K562 (cell line): ENCODE data around the gene SLC6A9. TPM values are rescaled to one million over a fixed set of nuclear protein-coding genes. Genes with fewer than 3 reads are reported as not detected.

ENCODE experiments used
- ATAC-seq: fragments of 200-7000 bp; cut with Tn5 transposase; 3 replicates; pipeline ENCODE4 v1.9.1; 2020; ENCODE audit warnings: moderate library complexity
- BruUV-seq: library from RNA; stranded (reverse); fragments of 400-500 nt; replicated peaks from 2 replicates; lab custom pipeline; 2021; lab: Mats Ljungman, UMichigan
- CTCF ChIA-PET: fragments of 300-600 bp; formaldehyde crosslinking; extraction: SDS; loops from one replicate; lab custom pipeline; 2021; ENCODE audit warnings: low intra/inter-chr PET ratio; lab: Yijun Ruan, JAX
- POLR2A ChIA-PET: fragments of 300-600, 350-650 bp; sonication (Branson Sonifier 250); formaldehyde crosslinking; extraction: SDS; loops from one replicate; lab custom pipeline; 2021; ENCODE audit warnings: antibody characterized with exemption, inconsistent platforms; lab: Yijun Ruan, JAX
- DNase-seq, 4 experiments: peaks; one replicate each; pipeline versions ENCODE4 v3.0.0 to v3.0.0-alpha.2; 2011 to 2018; ENCODE audit warnings: low spot score in 3 of 4, mixed read lengths in 3 of 4; ENCODE audit errors: extremely low read depth in 1 of 4
- FAIRE-seq: peaks from 2 replicates; lab custom pipeline; 2011; peaks lifted over from hg19 to GRCh38; lab: Jason Lieb, UNC
- H2AFZ ChIP-seq: 2 replicates; pipeline ENCODE4 v1.6.0; 2011; ENCODE audit warnings: low read depth, low read length, control low read depth, inconsistent platforms
- H3K27ac ChIP-seq: fragments of 200-600 bp; 3 replicates; pipeline ENCODE4 v1.8.0; 2011; ENCODE audit warnings: low read depth, mild to moderate bottlenecking, control low read depth, inconsistent platforms, low read length, moderate library complexity, mixed read lengths; ENCODE audit errors: extremely low read depth
- H3K27me3 ChIP-seq, 2 experiments: fragments of 300-600 bp in 1 of 2; 2 replicates in 1 of 2; 3 replicates in 1 of 2; pipeline versions ENCODE4 v1.6.0 to v1.8.0; 2011; ENCODE audit warnings: inconsistent platforms in 2 of 2, low read length in 2 of 2, mild to moderate bottlenecking in 1 of 2, mixed read lengths in 1 of 2, moderate library complexity in 1 of 2; ENCODE audit not compliant: control insufficient read depth in 2 of 2, insufficient read depth in 2 of 2
- H3K36me3 ChIP-seq: fragments of 300-600 bp; 3 replicates; pipeline ENCODE4 v1.8.0; 2011; ENCODE audit warnings: mild to moderate bottlenecking, low read length, inconsistent platforms; ENCODE audit not compliant: control insufficient read depth, insufficient read depth
- H3K4me1 ChIP-seq, 2 experiments: fragments of 200-600 bp in 1 of 2; replicated peaks in 1 of 2; 2 replicates in 1 of 2; 3 replicates in 1 of 2; pipeline versions ENCODE4 v1.5.1 to v1.8.0; 2011; ENCODE audit warnings: inconsistent platforms in 2 of 2, low read length in 2 of 2, mild to moderate bottlenecking in 1 of 2, mixed read lengths in 1 of 2, moderate library complexity in 1 of 2; ENCODE audit not compliant: control insufficient read depth in 2 of 2, insufficient read depth in 2 of 2
- H3K4me2 ChIP-seq: 2 replicates; pipeline ENCODE4 v1.6.1; 2011; ENCODE audit warnings: low read length, control low read depth, inconsistent platforms, mixed read lengths; ENCODE audit not compliant: insufficient read depth
- H3K4me3 ChIP-seq: fragments of 200-600 bp; sonication (generic), shearing (Covaris generic); 2 replicates; pipeline ENCODE4 v1.5.1; 2016; ENCODE audit warnings: control low read depth, inconsistent platforms
- H3K79me2 ChIP-seq: fragments of 200-600 bp; 3 replicates; pipeline ENCODE4 v1.8.0; 2011; ENCODE audit warnings: low read length, inconsistent platforms; ENCODE audit not compliant: control insufficient read depth, insufficient read depth
- H3K9ac ChIP-seq, 2 experiments: 2 replicates each; pipeline versions ENCODE4 v1.6.0 to v1.6.1; 2011; ENCODE audit warnings: low read depth in 2 of 2, low read length in 2 of 2, control low read depth in 1 of 2, inconsistent platforms in 1 of 2, mild to moderate bottlenecking in 1 of 2, mixed read lengths in 1 of 2; ENCODE audit not compliant: insufficient read depth in 1 of 2
- H3K9me1 ChIP-seq: one replicate; pipeline ENCODE4 v1.6.0; 2011; ENCODE audit warnings: inconsistent platforms, mild to moderate bottlenecking, low read length, moderate library complexity; ENCODE audit not compliant: control insufficient read depth, insufficient read depth
- H3K9me3 ChIP-seq: replicated peaks from 2 replicates; pipeline ENCODE4 v1.5.1; 2011; ENCODE audit warnings: low read depth, low read length, inconsistent platforms; ENCODE audit not compliant: control insufficient read depth, insufficient read depth
- H4K20me1 ChIP-seq: replicated peaks from 2 replicates; pipeline ENCODE4 v1.6.1; 2011; ENCODE audit warnings: low read length, inconsistent platforms, mixed read lengths; ENCODE audit not compliant: control insufficient read depth, insufficient read depth
- ETV1 ChIP-seq: fragments of 450-650 bp; conservative IDR thresholded peaks from 2 replicates; pipeline ENCODE4 v1.6.1; 2016; ENCODE audit warnings: missing genetic modification characterization, control low read depth, low read depth, missing compliant biosample characterization
- TCFL5 ChIP-seq: fragments of 250-450 bp; sonication (Bioruptor Pico); conservative IDR thresholded peaks from 2 replicates; pipeline ENCODE4 v1.6.1; 2021; ENCODE audit warnings: mild to moderate bottlenecking, moderate library complexity, matching md5 sums
- TEAD1 ChIP-seq, 2 experiments: fragments of 450-650 bp in 1 of 2; sonication (generic) in 1 of 2; formaldehyde crosslinking; IDR thresholded peaks; 2 replicates each; pipeline versions ENCODE4 v1.4.0 to v1.8.0; 2020 to 2022; ENCODE audit warnings: mild to moderate bottlenecking in 2 of 2, missing genetic modification reagents in 1 of 2
- TOE1 ChIP-seq, 2 experiments: fragments of 450-650 bp in 1 of 2; sonication (generic) in 1 of 2; formaldehyde crosslinking in 1 of 2; IDR thresholded peaks; 2 replicates each; pipeline versions ENCODE4 v1.7.1 to v1.8.0; 2016 to 2022; ENCODE audit warnings: borderline replicate concordance in 2 of 2, mild to moderate bottlenecking in 2 of 2, antibody characterized with exemption in 1 of 2, inconsistent platforms in 1 of 2, low read depth in 1 of 2, missing genetic modification reagents in 1 of 2, moderate library complexity in 1 of 2
- WGBS: fragments of 100-300 bp; shearing (Covaris generic); methylation state at CpG from one replicate; pipeline ENCODE4 v1.1.6; 2016; ENCODE audit warnings: low coverage, mixed read lengths; ENCODE audit not compliant: insufficient coverage; ENCODE audit errors: missing lambda C conversion rate; 5-methylcytosine and 5-hydroxymethylcytosine counted together
- in situ Hi-C: fragments of 300-500 bp; cut with MboI; formaldehyde crosslinking; loops from 4 replicates; pipeline ENCODE4 v1.15.0; 2018; ENCODE audit warnings: inconsistent platforms, mixed read lengths
- intact Hi-C: fragments of 100-400 bp; cut with micrococcal nuclease; formaldehyde crosslinking; loops from 2 replicates; pipeline ENCODE4 v1.14.2; 2022
- polyA plus RNA-seq, 8 experiments: library from polyadenylated mRNA; depleted of rRNA in 4 of 8; stranded (reverse) in 5 of 8; unstranded in 3 of 8; fragments of >200 nt; fragmentation: Nextera tagmentation in 2 of 8; fragmentation: Illumina TruSeq in 1 of 8; extraction: Ambion mirVana in 2 of 8; extraction: Trizol in 1 of 8; gene quantifications; 2 replicates each; pipeline versions ENCODE4 v1.2.1 to v1.2.3, GENCODE V29; 2011 to 2014; ENCODE audit warnings: inconsistent platforms in 1 of 8, missing spikeins in 1 of 8
- total RNA-seq, 7 experiments: library from RNA; depleted of rRNA in 6 of 7; stranded (reverse); fragments of >200 nt in 6 of 7; fragmentation: Illumina TruSeq in 2 of 7; extraction: Trizol in 2 of 7; gene quantifications; 2 replicates each; pipeline versions ENCODE4 v1.2.1 to v1.2.3, GENCODE V29; 2011 to 2021; ENCODE audit warnings: low replicate concordance in 1 of 7
- TF ChIP-seq, protein P1 (sequence below): fragments of 250-450 bp; sonication (Bioruptor Pico); IDR thresholded peaks from 2 replicates; pipeline ENCODE4 v1.8.0; 2022; ENCODE audit warnings: inconsistent platforms, mild to moderate bottlenecking, moderate library complexity, borderline replicate concordance

SLC6A9 gene
- total and polyA plus RNA-seq, 9 of the 15 experiments (the other 6 are each of a cell fraction or from before 2014, with no cell fraction given): 0.17 to 18.7 (median 2.9) TPM

GRCh38 chr1:44002165-44002564, 29.1 kb downstream of the SLC6A9 start (continued):
- no peak for TF ChIP-seq ETV1
- TF ChIP-seq TEAD1 (CRISPR knock-in tag; IDR thresholded peaks at IDR 0.05): no peak
- no peak for TF ChIP-seq TOE1 (IDR thresholded peaks at IDR 0.05; ENCODE audit: borderline replicate concordance)
- no peak for TF ChIP-seq TOE1 (CRISPR knock-in tag; IDR thresholded peaks at IDR 0.05; ENCODE audit: borderline replicate concordance, low read depth)
- TF ChIP-seq, protein P1, sequence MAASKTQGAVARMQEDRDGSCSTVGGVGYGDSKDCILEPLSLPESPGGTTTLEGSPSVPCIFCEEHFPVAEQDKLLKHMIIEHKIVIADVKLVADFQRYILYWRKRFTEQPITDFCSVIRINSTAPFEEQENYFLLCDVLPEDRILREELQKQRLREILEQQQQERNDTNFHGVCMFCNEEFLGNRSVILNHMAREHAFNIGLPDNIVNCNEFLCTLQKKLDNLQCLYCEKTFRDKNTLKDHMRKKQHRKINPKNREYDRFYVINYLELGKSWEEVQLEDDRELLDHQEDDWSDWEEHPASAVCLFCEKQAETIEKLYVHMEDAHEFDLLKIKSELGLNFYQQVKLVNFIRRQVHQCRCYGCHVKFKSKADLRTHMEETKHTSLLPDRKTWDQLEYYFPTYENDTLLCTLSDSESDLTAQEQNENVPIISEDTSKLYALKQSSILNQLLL: no peak
- TF ChIP-seq, all 486 proteins: peak for 0

GRCh38 chr1:44000122-44000665, 31.1 kb downstream of the SLC6A9 start:
- no peaks in the 10 kb centered on the region for H3K9me3 ChIP-seq
- BruUV-seq: no TSS peak
- 63% methylated on average over 8 of the region's 8 CpGs for WGBS
- H3K27ac ChIP-seq: no peak overlapping the region
- TF ChIP-seq TCFL5 (CRISPR knock-in tag): no peak
- no peaks in the 10 kb centered on the region for H3K79me2 ChIP-seq
- no peak for FAIRE-seq
- H4K20me1 ChIP-seq: no peaks in the 10 kb centered on the region
- no peak for DNase-seq
- ATAC-seq: no peak
- H3K4me1 ChIP-seq: peaks cover under 1 to 63% of the 10 kb centered on the region in 2 experiments; a peak in 4 of 5 replicates
- H3K9ac ChIP-seq: peak overlapping the region in 1 of 2 experiments; percentile 41; a peak in 1 of 4 replicates
- no peak overlapping the region for H3K4me3 ChIP-seq
- in situ Hi-C loops (no loop called here), intact Hi-C loops (no loop called here)
- peaks cover 5% of the 10 kb centered on the region for H3K9me1 ChIP-seq
- H3K27me3 ChIP-seq: no peaks in the 10 kb centered on the region
- H3K4me2 ChIP-seq: no peak overlapping the region
- H3K36me3 ChIP-seq: peaks cover 3% of the 10 kb centered on the region; the same call in 1 of the 3 replicates
- no peak overlapping the region for H2AFZ ChIP-seq
- POLR2A ChIA-PET: interaction anchor here (0.8 to 1.7 kb wide), 9 partner anchors 10 to 48 kb away, joined by 3 to 10 read pairs (median 3); partner anchors contain the start of gene SLC6A9
- CTCF ChIA-PET: no interaction called here
